Epithelial cell of proximal tubule (primary cell): Measurements from ENCODE around the gene TNPO2. TPM values are rescaled to one million over a fixed set of nuclear protein-coding genes. Genes with fewer than 3 reads are reported as not detected.

Experiments
- DNase-seq: peaks from one replicate; pipeline ENCODE4 v3.0.0-alpha.2; 2011; ENCODE audit warnings: low read depth
- H3K4me3 ChIP-seq: 2 replicates; pipeline ENCODE4 v1.5.1; 2011; ENCODE audit warnings: low read depth, mild to moderate bottlenecking, low read length
- total RNA-seq: library from RNA; depleted of rRNA; stranded (reverse); fragments of >200 nt; gene quantifications from 2 replicates; pipeline ENCODE4 v1.2.3, GENCODE V29; 2015
- TF ChIP-seq, protein P1 (sequence below): conservative IDR thresholded peaks from 2 replicates; pipeline ENCODE4 v1.5.1; 2012; ENCODE audit warnings: low read depth, mild to moderate bottlenecking, low read length

TNPO2 gene
- total RNA-seq, 1 donor from 2014 or later = 21.9 TPM

DNA sequence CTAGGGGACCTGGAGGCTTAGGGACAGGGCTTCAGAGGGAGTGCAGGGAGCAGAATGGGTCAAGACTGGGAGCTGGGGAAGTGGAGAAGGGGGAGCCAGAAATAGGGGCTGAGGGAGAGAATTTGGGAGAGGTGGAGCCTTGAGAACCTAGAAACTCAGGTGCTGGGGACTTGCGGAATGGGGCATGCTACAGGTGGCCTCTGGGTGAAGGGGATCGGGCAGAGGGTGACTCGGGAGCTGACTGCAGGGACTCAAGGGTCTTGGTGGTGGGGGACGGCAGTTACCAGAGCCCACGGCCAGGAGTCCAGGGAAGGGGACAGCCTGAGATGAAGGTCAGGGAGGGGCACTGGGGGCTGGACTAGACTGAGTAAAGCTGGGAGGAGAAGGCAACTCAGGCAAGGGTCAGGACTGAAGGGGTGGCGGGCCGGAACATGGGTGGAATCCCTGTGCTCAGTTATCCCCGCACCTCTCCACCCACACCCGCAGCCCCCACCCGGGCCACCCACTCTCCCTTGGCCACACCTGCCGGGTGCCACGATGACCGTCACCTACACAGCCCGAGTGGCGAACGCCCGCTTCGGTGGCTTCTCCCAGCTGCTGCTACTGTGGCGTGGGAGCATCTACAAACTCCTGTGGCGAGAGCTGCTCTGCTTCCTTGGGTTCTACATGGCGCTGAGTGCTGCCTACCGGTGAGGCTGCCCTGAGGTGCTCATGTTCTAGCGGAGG, 28.5 kb upstream of the TNPO2 start:
- DNase-seq = no peak
- no peak overlapping the region for H3K4me3 ChIP-seq
- TF ChIP-seq, protein P1, sequence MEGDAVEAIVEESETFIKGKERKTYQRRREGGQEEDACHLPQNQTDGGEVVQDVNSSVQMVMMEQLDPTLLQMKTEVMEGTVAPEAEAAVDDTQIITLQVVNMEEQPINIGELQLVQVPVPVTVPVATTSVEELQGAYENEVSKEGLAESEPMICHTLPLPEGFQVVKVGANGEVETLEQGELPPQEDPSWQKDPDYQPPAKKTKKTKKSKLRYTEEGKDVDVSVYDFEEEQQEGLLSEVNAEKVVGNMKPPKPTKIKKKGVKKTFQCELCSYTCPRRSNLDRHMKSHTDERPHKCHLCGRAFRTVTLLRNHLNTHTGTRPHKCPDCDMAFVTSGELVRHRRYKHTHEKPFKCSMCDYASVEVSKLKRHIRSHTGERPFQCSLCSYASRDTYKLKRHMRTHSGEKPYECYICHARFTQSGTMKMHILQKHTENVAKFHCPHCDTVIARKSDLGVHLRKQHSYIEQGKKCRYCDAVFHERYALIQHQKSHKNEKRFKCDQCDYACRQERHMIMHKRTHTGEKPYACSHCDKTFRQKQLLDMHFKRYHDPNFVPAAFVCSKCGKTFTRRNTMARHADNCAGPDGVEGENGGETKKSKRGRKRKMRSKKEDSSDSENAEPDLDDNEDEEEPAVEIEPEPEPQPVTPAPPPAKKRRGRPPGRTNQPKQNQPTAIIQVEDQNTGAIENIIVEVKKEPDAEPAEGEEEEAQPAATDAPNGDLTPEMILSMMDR = no peak

DNA sequence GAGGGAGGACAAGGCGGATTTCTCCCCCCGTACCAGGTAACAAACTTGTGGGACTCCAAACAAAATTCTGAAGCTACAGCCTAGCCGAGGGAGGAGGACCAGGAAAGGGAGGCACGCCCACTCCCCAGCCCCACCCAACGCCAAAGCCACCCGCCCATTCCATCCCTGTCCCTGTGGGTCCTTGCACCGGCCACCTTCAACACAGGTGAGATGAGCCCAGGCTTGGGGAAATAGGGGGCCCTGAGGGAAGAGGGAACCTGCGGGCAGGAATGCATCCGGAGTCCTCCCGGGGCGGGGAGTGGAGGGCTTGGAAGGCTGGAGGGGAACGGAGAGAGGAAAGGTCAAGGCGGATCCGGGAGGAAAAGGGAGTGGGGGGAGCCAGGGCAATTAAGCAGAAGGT, 27.9 kb upstream of the TNPO2 start, which contains the start of gene BEST2:
Gene BEST2 (plus strand): TSS at position 157 of the 400 bp plus-strand sequence. CDS start 802 bp downstream, outside the sequence.
- no peak within 1 kb of the TSS for H3K4me3 ChIP-seq
- DNase-seq = no peak
- TF ChIP-seq, protein P1 = no peak

DNA sequence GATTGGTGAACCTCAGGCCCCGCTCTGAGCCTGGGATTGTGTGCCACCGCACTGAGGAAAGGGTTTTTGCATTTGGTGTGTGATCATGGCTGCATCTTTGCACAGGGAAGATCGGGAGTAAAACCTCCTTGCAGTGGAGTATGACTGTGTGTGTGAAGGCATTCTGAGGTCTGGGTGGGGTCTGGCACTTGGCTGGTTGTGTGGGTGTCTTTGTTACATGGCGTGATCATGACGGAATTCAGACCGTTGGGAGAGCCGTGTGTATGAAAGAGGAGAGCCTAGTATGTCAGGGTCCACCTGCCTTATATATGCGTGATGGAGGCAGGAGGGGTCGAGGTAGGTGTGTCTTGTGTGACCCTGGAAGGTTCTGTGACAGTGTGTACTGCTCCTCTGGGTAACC, 27.1 kb upstream of the TNPO2 start:
- H3K4me3 ChIP-seq = no peak overlapping the region
- no peak for DNase-seq
- TF ChIP-seq, protein P1 = no peak

DNA sequence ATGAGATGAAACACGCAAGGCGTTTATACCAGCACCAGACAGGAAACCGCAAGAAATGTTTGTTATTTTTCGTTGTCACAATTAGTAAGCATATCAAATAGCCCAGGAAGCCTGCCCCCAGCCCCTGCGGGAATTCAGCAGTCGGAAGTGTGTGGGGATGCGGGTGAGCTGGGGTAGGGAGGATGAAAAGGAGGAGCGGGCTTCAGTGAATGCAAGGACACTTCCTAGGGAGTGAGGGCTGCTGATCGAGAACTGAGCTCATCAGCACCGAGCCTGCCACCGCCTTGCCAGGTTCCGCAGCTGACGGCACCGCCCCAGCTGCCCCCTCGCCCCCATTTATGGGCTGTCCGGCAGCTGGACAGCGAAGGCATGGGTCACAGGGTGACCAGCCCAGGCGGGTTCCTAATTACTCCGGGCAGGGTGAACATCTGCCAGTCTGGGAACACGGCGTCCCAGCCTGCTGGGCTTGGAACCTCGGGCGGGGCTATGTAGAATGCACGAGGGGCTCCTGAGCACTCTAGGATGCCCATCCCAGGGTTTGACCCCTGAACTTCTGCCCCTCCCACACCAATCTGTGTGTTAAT, 26.3 kb upstream of the TNPO2 start:
- DNase-seq = no peak
- TF ChIP-seq, protein P1 = no peak
- H3K4me3 ChIP-seq = peak overlapping the region; percentile 16

DNA sequence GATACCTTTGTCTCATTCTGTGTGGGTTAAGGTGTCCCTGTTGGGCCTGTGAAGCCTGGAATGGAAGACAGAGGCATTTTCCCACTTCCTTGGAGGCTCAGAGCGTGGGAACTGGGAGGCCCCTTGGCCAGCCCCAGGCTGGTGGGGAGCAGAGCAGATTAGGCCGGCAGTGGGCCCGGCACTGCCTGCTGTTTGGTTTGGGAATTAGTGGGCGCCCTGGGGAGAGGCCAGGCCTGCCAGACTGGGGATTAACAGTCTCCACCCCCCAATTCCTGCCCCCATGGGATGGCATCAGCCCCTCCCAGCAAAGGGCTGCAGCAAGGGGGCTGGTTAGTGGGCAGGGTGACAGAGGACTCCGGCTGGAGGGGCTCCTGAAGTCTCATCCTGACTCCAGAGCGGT, 24.8 kb upstream of the TNPO2 start:
- no peak overlapping the region for H3K4me3 ChIP-seq
- TF ChIP-seq, protein P1 = no peak
- no peak for DNase-seq

DNA sequence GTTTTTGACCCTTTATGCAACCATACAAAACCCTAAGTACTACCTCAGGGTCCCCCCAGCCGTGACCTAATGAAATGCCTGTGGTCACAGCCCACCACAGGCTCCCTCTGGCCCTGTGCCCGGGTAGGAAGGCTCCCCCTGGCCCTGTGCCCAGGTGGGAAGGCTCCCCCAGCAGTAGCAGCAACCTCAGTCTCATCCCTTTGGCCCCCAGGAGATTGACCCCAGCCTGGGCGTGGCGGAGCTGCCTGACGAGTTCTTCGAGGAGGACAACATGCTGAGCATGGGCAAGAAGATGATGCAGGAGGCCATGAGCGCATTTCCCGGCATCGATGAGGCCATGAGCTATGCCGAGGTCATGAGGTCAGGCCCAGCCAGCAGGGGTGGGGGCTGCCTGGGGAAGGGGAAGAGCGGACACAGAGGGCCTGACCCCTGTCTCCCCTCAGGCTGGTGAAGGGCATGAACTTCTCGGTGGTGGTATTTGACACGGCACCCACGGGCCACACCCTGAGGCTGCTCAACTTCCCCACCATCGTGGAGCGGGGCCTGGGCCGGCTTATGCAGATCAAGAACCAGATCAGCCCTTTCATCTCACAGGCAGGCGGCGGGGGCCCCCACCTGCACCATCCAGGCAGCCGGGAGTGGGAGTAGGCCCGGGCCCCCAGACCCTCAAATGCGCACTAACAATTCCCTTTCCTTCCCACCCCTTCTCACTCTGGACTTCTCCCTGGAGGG, 21.6 kb upstream of the TNPO2 start:
- TF ChIP-seq, protein P1 = no peak
- H3K4me3 ChIP-seq = no peak overlapping the region
- no peak for DNase-seq
